OCI-M2 (cell line): ENCODE measurements around the gene CSF1R.
"Not testable (repeated sequence)": the region's sequence is repeated elsewhere in the genome, so short reads cannot be mapped to it uniquely, and the experiment has no call there.

Experiments used
- DNase-seq: peaks from one replicate; lab custom pipeline; 2025; ENCODE audit not compliant: unreplicated experiment; lab: John Stamatoyannopoulos, UW

Gene CSF1R

GRCh38 chr5:150028047-150028446 lies 58.3 kb downstream of the CSF1R start:
- not testable (repeated sequence) for DNase-seq

GRCh38 chr5:150026682-150027172 lies 59.6 kb downstream of the CSF1R start:
- peak; percentile 32 for DNase-seq

GRCh38 chr5:150024346-150024984 lies 61.9 kb downstream of the CSF1R start:
- no peak for DNase-seq

GRCh38 chr5:150023136-150023535 lies 63.2 kb downstream of the CSF1R start:
- DNase-seq, result no peak

GRCh38 chr5:150022681-150023080 lies 63.7 kb downstream of the CSF1R start:
- no peak for DNase-seq

GRCh38 chr5:150022158-150022531 lies 64.2 kb downstream of the CSF1R start:
- no peak for DNase-seq

GRCh38 chr5:150021491-150022157 lies 64.7 kb downstream of the CSF1R start:
- no peak for DNase-seq

- DNase-seq, result no peak
Observed at GRCh38 chr5:150020249-150020648, 66.1 kb downstream of the CSF1R start.

- DNase-seq, result no peak
Observed at GRCh38 chr5:150017226-150018005, 68.9 kb downstream of the CSF1R start.

GRCh38 chr5:150016537-150016936 lies 69.8 kb downstream of the CSF1R start:
- DNase-seq, result no peak

GRCh38 chr5:150015415-150015814 lies 70.9 kb downstream of the CSF1R start:
- no peak for DNase-seq

GRCh38 chr5:150014456-150014855 lies 71.9 kb downstream of the CSF1R start:
- no peak for DNase-seq

- DNase-seq, result no peak
Observed at GRCh38 chr5:150013931-150014330, 72.4 kb downstream of the CSF1R start.

GRCh38 chr5:150009671-150010387 lies 76.5 kb downstream of the CSF1R start:
- no peak for DNase-seq

- DNase-seq, result no peak
Observed at GRCh38 chr5:150007050-150007449, 79.3 kb downstream of the CSF1R start.

- no peak for DNase-seq
Observed at GRCh38 chr5:150006318-150006717, 80.0 kb downstream of the CSF1R start.
